ENCODE measurements around the gene CDSN. TPM values are rescaled to one million over a fixed set of nuclear protein-coding genes. Genes with fewer than 3 reads are reported as not detected.

The CDSN gene
- total RNA-seq, 1 donor from 2014 or later: not detected

DNA sequence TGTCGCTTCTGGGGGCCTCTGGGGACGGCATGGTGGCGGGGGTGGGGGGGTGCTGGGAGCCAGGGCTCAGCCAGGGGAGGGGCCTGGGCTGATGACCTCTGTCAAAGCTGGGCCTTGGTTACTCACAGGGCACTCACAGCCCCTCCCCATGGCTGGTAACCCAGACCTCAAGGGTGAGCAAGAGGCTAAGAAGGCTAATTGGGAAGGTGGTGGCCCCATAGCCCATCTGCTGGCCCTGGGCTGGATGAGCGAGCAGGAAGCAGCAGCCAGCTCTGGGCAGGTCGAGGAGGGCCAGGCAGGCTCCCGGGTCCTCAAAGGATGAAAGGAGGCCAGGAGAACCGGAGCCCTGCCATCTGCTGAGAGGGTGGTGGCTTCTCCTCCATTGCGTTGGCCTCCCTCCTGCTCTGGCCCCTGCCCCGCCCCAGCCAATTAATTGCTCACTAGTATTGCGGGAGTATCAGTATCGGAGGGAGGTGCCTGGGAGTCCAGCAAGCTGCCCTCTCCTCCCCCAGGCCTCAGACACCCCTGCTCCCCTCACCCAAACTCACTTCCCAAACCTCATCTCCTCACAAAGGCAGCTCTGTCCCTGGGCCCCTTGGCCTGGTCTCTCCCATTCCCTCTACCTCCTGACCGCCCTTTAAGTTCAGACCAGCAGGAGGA, 1.0 kb upstream of the CDSN start:
- H3K9me3 Mint-ChIP-seq: no peaks in the 10 kb centered on the region
- H3K27ac Mint-ChIP-seq: no peak overlapping the region
- no peaks in the 10 kb centered on the region for H3K36me3 Mint-ChIP-seq (ENCODE audit: low read depth)
- no peaks in the 10 kb centered on the region for H3K4me1 Mint-ChIP-seq (ENCODE audit: low read depth)
- intact Hi-C loops (cut with micrococcal nuclease): no loop called here
- no peak overlapping the region for H3K4me3 Mint-ChIP-seq (ENCODE audit: low read depth)
- no peak for DNase-seq (ENCODE audit: low spot score)
- peaks cover 4% of the 10 kb centered on the region for H3K27me3 Mint-ChIP-seq (ENCODE audit: low read depth)

DNA sequence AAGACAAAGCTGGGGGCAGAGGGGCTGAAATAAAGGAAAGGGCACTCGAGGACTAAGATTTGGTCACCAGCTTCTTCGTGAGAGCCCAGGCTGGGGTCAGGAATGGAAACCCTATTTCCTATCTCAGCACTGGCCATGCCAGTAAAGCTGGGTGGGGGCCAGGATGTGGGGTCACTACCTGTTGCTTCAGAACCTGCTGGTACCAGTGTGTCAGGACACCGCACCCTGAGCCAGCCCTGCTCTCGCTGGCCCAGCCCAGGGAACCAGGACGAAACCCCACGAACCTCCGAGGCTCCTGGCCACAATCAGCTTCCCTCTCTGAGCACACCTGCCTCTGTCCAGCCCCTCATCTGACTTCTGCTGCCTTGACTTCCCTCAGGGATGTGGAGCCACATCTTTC, 2.1 kb downstream of the CDSN start:
- Mint-ChIP-seq H3K27me3 (ENCODE audit: low read depth) (peaks cover 8% of the 10 kb centered on the region), H3K36me3 (ENCODE audit: low read depth) (no peaks in the 10 kb centered on the region), H3K4me3 (ENCODE audit: low read depth) (no peak overlapping the region), H3K4me1 (ENCODE audit: low read depth) (no peaks in the 10 kb centered on the region), H3K27ac (no peak overlapping the region), H3K9me3 (no peaks in the 10 kb centered on the region)
- no peak for DNase-seq (ENCODE audit: low spot score)
- intact Hi-C loops (cut with micrococcal nuclease): no loop called here

DNA sequence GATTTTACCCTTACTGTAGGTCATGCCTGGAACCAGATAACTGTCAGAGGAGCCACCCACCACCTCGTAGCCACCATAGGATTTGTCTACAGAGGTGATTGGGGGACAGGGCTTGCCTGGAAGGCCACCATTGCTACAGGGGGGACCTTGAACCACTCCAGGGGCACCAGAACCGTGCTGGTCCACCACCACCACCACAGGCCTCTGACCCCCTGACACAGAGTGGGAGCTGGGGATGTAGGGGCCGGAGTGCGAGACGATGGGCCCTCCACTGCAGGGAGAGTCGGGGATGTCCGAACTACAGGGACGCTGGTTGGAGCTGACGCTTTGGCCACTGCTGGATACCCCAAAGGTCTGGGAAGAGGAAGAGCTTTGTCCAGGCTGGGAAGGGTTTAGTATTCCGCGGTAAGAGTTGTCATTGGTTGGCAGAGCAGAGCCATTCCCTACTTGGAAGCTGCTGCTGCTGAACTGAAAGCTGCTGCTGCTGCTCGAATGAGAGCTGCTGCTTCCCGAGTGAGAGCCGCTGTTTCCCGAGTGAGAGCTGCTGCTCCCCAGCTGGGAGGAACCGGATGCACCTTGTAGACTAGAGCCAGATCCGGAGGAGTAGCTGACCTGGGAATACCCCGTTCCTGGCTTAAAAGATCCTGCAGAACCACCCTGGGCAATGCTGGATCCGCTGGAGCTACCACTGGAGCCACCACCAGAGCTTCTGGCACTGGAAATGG, 3.4 kb downstream of the CDSN start:
- Mint-ChIP-seq H3K27ac (no peak overlapping the region), H3K9me3 (no peaks in the 10 kb centered on the region), H3K4me3 (ENCODE audit: low read depth) (no peak overlapping the region), H3K27me3 (ENCODE audit: low read depth) (peaks cover 8% of the 10 kb centered on the region), H3K4me1 (ENCODE audit: low read depth) (no peaks in the 10 kb centered on the region), H3K36me3 (ENCODE audit: low read depth) (no peaks in the 10 kb centered on the region)
- DNase-seq (ENCODE audit: low spot score): no peak
- intact Hi-C loops (cut with micrococcal nuclease): no loop called here

DNA sequence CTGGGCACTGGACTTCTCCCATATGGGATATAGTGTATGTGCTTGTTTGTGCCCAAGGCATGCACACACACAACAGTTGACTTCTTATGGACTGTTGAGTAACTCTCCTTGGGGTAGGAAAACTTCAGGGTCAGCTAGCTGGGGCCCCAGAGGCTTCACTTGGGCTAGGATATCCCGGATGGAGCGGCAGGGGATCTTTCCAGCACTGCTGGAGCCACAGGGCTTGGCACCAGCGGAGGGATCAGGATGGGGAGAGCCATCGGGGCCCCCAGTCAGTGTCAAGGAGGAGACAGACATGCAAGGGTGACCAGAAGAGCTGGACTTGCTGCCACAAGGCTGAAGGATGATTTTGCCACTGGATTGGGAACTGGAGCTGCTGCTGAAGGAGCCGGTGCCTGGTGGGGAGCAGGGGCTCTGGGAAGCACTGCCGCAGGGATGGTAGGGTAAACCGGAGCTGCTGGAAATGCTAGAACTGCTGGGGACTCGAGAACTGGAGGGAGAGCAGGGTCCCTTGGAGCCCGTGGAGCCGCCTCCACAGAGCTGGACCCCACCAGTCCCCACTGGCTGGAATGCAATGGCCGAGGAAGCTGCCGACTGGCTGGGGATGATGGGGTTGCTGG, 4.2 kb downstream of the CDSN start:
- Mint-ChIP-seq H3K4me3 (ENCODE audit: low read depth) (no peak overlapping the region), H3K27me3 (ENCODE audit: low read depth) (peaks cover 8% of the 10 kb centered on the region), H3K27ac (no peak overlapping the region), H3K9me3 (no peaks in the 10 kb centered on the region), H3K4me1 (ENCODE audit: low read depth) (no peaks in the 10 kb centered on the region), H3K36me3 (ENCODE audit: low read depth) (no peaks in the 10 kb centered on the region)
- intact Hi-C loops (cut with micrococcal nuclease): no loop called here
- no peak for DNase-seq (ENCODE audit: low spot score)

DNA sequence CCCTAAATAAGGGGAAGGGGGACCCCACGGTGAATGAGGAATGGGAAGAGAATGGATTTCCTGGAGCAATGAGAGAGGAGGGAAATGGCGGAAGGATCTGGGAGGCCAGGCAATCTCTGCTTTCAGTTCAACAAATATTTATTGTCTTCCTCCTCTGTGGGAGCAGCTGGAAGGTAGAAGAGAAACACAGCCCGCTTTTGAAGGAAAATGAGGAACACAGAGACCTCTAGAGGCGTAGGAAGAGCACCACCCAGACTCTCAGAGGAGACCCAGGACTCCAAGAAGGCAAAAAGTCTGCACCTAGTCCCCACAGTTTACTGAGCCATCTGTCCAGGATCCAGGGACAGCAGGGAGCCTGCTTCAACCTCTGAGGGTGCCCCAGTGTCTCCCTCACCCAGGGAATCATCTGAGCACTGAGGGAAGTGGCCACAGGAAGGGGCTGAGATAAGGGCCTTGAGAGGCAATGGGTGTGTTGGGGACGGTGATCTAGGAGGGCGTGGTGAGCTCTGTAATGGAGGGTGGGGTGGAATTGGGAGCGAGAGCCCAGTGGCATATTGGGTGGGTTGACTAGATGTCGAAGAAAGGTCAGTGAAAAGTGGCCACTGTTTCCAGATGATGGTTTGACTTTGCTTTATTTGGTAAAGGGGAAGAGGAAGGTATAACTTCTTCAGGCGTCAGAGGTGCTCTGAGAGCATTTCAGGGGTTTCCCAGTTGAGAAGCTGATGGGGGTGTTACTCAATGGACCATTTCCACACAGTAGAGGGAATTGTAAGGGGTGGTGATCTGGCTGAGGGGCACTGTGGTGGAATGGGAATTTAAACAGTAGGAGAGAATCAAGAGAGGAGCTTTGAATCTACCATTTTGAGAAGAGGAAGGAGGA, 5.0 kb downstream of the CDSN start:
- peaks cover 10% of the 10 kb centered on the region for H3K27me3 Mint-ChIP-seq (ENCODE audit: low read depth)
- no peaks in the 10 kb centered on the region for H3K4me1 Mint-ChIP-seq (ENCODE audit: low read depth)
- no peak overlapping the region for H3K27ac Mint-ChIP-seq
- no peak for DNase-seq (ENCODE audit: low spot score)
- H3K4me3 Mint-ChIP-seq (ENCODE audit: low read depth): no peak overlapping the region
- no peaks in the 10 kb centered on the region for H3K36me3 Mint-ChIP-seq (ENCODE audit: low read depth)
- intact Hi-C loops (cut with micrococcal nuclease): no loop called here
- no peaks in the 10 kb centered on the region for H3K9me3 Mint-ChIP-seq

DNA sequence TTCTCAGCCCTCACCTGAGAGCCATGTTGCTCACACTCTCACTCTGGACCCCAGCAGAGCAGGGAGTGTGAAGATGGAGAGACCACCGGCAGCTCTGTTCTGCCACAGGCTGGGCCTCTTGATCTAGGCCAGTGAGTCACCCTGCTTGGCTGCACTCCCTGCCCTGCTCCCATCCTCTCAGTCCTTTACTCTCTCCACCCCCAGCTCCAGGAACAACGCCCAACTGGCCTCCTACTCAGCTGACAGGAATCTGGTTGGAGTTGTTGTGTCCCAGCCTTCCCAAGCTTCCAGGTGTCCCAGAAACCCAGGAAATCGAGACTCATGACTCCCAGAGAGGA, 5.7 kb downstream of the CDSN start, which contains the start of gene PSORS1C1:
PSORS1C1 (plus strand) TSS at position 260 of the 338 bp plus-strand sequence. CDS start 14,833 bp downstream, outside the sequence.
- H3K27ac Mint-ChIP-seq: no peak within 1 kb of the TSS
- H3K9me3 Mint-ChIP-seq: no peaks in the 10 kb centered on the region

DNA sequence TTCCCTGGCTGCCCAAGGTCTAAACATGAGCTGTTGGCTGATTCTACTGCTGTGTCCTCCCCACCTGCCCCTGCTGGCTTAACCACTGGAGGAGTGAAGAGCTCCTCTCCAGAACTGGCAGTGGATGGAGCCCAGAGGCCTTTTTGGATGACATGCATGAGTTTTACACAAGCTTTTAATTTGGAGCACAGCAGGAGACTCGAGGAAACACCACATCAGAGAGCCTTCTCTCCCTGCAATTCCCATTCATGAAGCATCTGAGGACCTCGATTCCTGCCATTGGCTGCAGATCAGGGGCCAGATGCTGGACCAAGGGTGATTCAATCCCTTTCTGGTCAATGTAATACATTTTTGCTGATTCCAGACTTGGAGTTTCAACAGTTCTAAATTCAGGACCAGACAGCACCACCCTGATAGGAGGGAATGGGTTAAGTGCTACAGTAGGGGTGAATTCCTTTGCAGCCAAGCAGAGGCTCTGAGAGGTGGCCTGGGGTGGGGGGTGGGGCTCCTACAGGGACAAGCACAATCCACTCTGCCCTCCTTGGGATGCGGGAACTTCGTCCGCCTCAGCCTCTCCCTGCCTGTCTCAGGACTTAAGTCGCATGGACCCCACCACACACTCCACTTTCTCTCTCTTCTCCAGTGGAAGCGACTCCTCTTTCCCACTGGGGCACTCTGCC, 6.2 kb downstream of the CDSN start:
- DNase-seq (ENCODE audit: low spot score): no peak
- Mint-ChIP-seq H3K4me1 (ENCODE audit: low read depth) (no peaks in the 10 kb centered on the region), H3K4me3 (ENCODE audit: low read depth) (no peak overlapping the region), H3K36me3 (ENCODE audit: low read depth) (no peaks in the 10 kb centered on the region), H3K9me3 (no peaks in the 10 kb centered on the region), H3K27me3 (ENCODE audit: low read depth) (peaks cover 15% of the 10 kb centered on the region), H3K27ac (no peak overlapping the region)
- intact Hi-C loops (cut with micrococcal nuclease): no loop called here

More for the DNA sequence above, 5.7 kb downstream of the CDSN start, which contains the start of gene PSORS1C1:
- H3K4me3 Mint-ChIP-seq (ENCODE audit: low read depth): no peak within 1 kb of the TSS
- intact Hi-C loops (cut with micrococcal nuclease): no loop called here
- H3K36me3 Mint-ChIP-seq (ENCODE audit: low read depth): no peaks in the 10 kb centered on the region
- no peak for DNase-seq (ENCODE audit: low spot score)
- H3K4me1 Mint-ChIP-seq (ENCODE audit: low read depth): no peaks in the 10 kb centered on the region
- peaks cover 15% of the 10 kb centered on the region for H3K27me3 Mint-ChIP-seq (ENCODE audit: low read depth)

DNA sequence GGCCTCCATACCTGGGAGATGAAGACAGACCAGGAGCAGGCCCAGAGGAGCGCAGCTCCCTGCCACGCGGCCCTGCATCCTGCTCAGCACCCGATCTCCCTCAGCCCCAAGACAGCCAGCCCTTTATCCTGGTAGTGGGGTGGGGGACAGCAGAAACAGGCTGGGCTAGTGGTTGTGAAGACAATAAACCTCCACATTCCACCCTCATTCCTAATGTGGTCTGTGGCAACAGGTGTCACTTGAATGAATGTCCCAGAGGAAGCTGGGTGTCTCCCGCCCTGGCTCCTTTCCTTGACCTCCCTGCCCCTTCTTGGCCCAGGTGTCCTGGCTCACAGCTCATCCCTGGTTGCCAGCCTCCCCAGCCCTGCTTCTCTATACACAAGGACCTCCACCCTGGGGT, 7.8 kb downstream of the CDSN start, which contains the start of gene C6orf15:
C6orf15 (minus strand) TSS at position 98 of the 400 bp plus-strand sequence; CDS start at position 78, 20 bp downstream.
- Mint-ChIP-seq H3K4me3 (ENCODE audit: low read depth) (no peak within 1 kb of the TSS), H3K27me3 (ENCODE audit: low read depth) (peaks cover 15% of the 10 kb centered on the region), H3K36me3 (ENCODE audit: low read depth) (no peaks in the 10 kb centered on the region), H3K27ac (no peak within 1 kb of the TSS), H3K4me1 (ENCODE audit: low read depth) (no peaks in the 10 kb centered on the region), H3K9me3 (no peaks in the 10 kb centered on the region)
- intact Hi-C loops (cut with micrococcal nuclease): no loop called here
- no peak for DNase-seq (ENCODE audit: low spot score)

DNA sequence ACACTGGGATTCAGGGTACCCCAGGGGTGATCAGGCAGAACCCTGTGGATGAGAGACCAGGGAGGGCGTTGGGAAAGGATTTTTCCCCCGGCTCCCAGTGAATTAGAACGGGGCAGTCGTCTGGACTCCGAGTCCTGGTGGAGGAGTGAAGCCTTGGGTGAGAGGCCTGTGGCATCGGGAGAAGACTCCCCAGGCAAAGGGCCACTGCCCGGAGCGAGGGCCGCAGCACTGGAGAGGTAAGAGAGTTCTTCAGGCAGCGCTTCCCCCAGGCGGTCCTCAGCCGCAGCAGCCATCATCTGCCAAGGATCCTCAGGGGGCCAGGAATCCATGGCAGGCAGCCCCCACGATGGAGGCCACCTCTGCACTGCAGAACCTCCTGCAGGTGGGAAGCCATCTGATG, 8.5 kb downstream of the CDSN start:
- intact Hi-C loops (cut with micrococcal nuclease): no loop called here
- Mint-ChIP-seq H3K27me3 (ENCODE audit: low read depth) (peaks cover 15% of the 10 kb centered on the region), H3K4me3 (ENCODE audit: low read depth) (no peak overlapping the region), H3K4me1 (ENCODE audit: low read depth) (no peaks in the 10 kb centered on the region), H3K27ac (no peak overlapping the region), H3K36me3 (ENCODE audit: low read depth) (no peaks in the 10 kb centered on the region), H3K9me3 (no peaks in the 10 kb centered on the region)
- DNase-seq (ENCODE audit: low spot score): no peak

DNA sequence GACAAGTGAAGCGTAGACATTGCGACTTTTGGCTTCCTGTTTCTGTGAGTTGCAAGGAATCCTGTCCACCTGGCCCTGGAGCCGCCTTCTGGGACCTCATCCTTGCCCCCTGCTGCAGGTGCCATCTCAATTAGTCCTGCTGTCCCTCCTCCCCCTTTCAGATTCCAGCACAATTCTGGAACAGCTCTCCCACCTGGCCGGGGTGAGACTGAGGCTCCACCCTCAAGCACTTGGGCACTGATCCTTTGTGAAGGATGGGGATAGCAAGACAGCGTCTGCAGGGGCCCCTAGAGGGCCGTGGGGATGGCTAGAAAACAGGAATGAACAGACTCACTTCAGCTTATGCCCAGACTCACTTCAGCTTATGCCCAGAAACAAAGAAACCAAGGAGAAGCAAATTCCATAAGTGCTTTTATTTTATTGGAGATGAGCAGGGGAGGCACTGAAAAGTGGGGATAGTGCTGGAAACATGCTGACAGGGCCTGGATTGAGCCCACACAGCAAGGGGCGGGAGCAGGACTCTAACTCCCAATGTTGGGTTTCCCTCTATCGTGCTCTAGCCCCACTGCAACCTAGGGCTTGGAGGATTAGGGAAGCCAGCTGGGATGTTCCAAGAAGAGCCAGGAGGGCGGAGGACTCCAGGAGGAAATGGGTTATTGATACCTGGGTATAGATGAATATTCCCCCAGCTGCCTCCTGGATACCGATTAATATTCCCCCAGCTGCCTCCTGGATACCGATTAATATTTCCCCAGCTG, 9.2 kb downstream of the CDSN start:
- no peaks in the 10 kb centered on the region for H3K36me3 Mint-ChIP-seq (ENCODE audit: low read depth)
- no peak overlapping the region for H3K4me3 Mint-ChIP-seq (ENCODE audit: low read depth)
- DNase-seq (ENCODE audit: low spot score): no peak
- peaks cover 18% of the 10 kb centered on the region for H3K27me3 Mint-ChIP-seq (ENCODE audit: low read depth)
- intact Hi-C loops (cut with micrococcal nuclease): no loop called here
- no peaks in the 10 kb centered on the region for H3K4me1 Mint-ChIP-seq (ENCODE audit: low read depth)
- no peaks in the 10 kb centered on the region for H3K9me3 Mint-ChIP-seq
- no peak overlapping the region for H3K27ac Mint-ChIP-seq

DNA sequence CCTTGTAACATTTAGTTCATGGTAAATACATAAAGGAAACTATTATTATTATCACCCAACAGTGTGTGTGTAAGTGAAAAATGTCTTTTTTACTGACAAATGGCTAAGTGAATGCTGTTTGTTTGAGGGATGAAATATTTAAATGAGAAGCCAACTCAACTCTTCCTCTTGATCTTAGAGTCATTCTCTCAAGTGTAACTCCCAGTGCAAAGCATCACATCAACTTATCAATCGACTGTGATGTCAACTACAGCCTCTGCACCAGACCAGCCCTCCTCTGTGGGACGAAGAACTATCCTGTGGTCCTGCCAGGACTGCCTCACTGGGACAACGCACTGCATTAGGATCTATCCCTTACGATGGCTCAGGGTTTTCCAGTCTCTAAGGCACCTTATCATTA, 13.2 kb downstream of the CDSN start:
- Mint-ChIP-seq H3K27me3 (ENCODE audit: low read depth) (peaks cover 14% of the 10 kb centered on the region), H3K4me3 (ENCODE audit: low read depth) (no peak overlapping the region), H3K27ac (no peak overlapping the region), H3K9me3 (no peaks in the 10 kb centered on the region), H3K36me3 (ENCODE audit: low read depth) (no peaks in the 10 kb centered on the region), H3K4me1 (ENCODE audit: low read depth) (no peaks in the 10 kb centered on the region)
- no peak for DNase-seq (ENCODE audit: low spot score)
- intact Hi-C loops (cut with micrococcal nuclease): no loop called here

Measured in activated T-helper 2 cell treated with anti-CD3 and anti-CD28 coated beads, Interferon-gamma antibody, Interleukin-2, Interleukin-4, amounts not matched to agents 10 μg/mL and 5 μg/mL and 100 μg/mL, durations not matched to agents 14 hours and 24 hours and 36 hours (primary cell).